HepG2 (cell line): ENCODE measurements around the gene MAP1LC3A. TPM values are rescaled to one million over a fixed set of nuclear protein-coding genes. Genes with fewer than 3 reads are reported as not detected.

Experiments used
- CBX2 ChIP-seq, 2 experiments: fragments of 200-600 bp in 1 of 2; sonication (generic); formaldehyde crosslinking in 1 of 2; IDR thresholded peaks; 2 replicates each; pipeline versions ENCODE4 v1.7.0 to v1.8.1; 2018 to 2022; ENCODE audit warnings: low read depth in 2 of 2, low read length in 1 of 2, mild to moderate bottlenecking in 1 of 2, missing genetic modification reagents in 1 of 2
- EP300 ChIP-seq, 3 experiments: sonication (generic) in 1 of 3; formaldehyde crosslinking in 1 of 3; IDR thresholded peaks; 2 replicates each; pipeline versions ENCODE4 v1.5.1 to v1.6.1; 2011 to 2020; ENCODE audit warnings: low read depth in 2 of 3, low read length in 2 of 3, borderline replicate concordance in 1 of 3, improper control_type of control experiment in 1 of 3, mild to moderate bottlenecking in 1 of 3, missing genetic modification reagents in 1 of 3, moderate library complexity in 1 of 3
- IRF2 ChIP-seq: IDR thresholded peaks from 2 replicates; pipeline ENCODE4 v1.6.1; 2018; ENCODE audit warnings: missing genetic modification reagents, missing compliant biosample characterization
- JDP2 ChIP-seq: sonication (generic); formaldehyde crosslinking; IDR thresholded peaks from 2 replicates; pipeline ENCODE4 v1.8.1; 2022; ENCODE audit warnings: missing genetic modification reagents, borderline replicate concordance
- MIER2 ChIP-seq: IDR thresholded peaks from 2 replicates; pipeline ENCODE4 v1.6.1; 2016; ENCODE audit warnings: missing biosample characterization, missing genetic modification reagents
- RAD21 ChIP-seq: fragments of 450-650 bp; formaldehyde crosslinking; IDR thresholded peaks from 2 replicates; pipeline ENCODE4 v1.5.0; 2020; ENCODE audit warnings: mild to moderate bottlenecking
- SMC3 ChIP-seq: IDR thresholded peaks from 2 replicates; pipeline ENCODE4 v1.6.1; 2011; ENCODE audit warnings: low read length, improper control_type of control experiment
- TBL1XR1 ChIP-seq: fragments of 150-350 bp; IDR thresholded peaks from 2 replicates; pipeline ENCODE4 v1.6.1; 2014; ENCODE audit warnings: borderline replicate concordance, low read length; ENCODE audit not compliant: partially characterized antibody
- TEAD3 ChIP-seq: optimal IDR thresholded peaks from 2 replicates; pipeline ENCODE3; 2016; ENCODE audit warnings: borderline replicate concordance
- TMF1 ChIP-seq: sonication (generic); formaldehyde crosslinking; IDR thresholded peaks from 2 replicates; pipeline ENCODE4 v1.8.1; 2022; ENCODE audit warnings: low read depth, missing genetic modification reagents
- ZNF234 ChIP-seq: sonication (generic); formaldehyde crosslinking; conservative IDR thresholded peaks from 2 replicates; pipeline ENCODE4 v1.5.1; 2020; ENCODE audit warnings: mild to moderate bottlenecking, missing genetic modification reagents
- ZNF713 ChIP-seq: sonication (generic); formaldehyde crosslinking; IDR thresholded peaks from 2 replicates; pipeline ENCODE4 v1.4.0; 2020; ENCODE audit warnings: mild to moderate bottlenecking, missing genetic modification reagents
- polyA plus RNA-seq, 8 experiments: library from polyadenylated mRNA; depleted of rRNA in 3 of 8; stranded (reverse) in 7 of 8; unstranded in 1 of 8; fragments of >200 nt; fragmentation: Illumina TruSeq in 4 of 8; extraction: Trizol in 4 of 8; gene quantifications; 2 replicates each; pipeline versions ENCODE4 v1.2.1 to v1.2.3, GENCODE V29; 2011 to 2016; ENCODE audit warnings: low read depth in 4 of 8, missing spikeins in 1 of 8, mixed read lengths in 1 of 8; ENCODE audit not compliant: insufficient read depth in 1 of 8
- total RNA-seq, 5 experiments: library from RNA; depleted of rRNA; stranded (reverse); fragments of >200 nt; fragmentation: Illumina TruSeq; extraction: Trizol; gene quantifications; 2 replicates each; pipeline ENCODE4 v1.2.3, GENCODE V29; 2016; ENCODE audit warnings: low read depth in 1 of 5
- TF ChIP-seq, protein P1 (sequence below): sonication (generic); formaldehyde crosslinking; IDR thresholded peaks from 2 replicates; pipeline ENCODE4 v1.4.0; 2020; ENCODE audit warnings: missing genetic modification reagents
- TF ChIP-seq, protein P2 (sequence below): sonication (generic); formaldehyde crosslinking; IDR thresholded peaks from 2 replicates; pipeline ENCODE4 v1.4.0; 2020; ENCODE audit warnings: missing genetic modification reagents
- TF ChIP-seq, protein P3 (sequence below): IDR thresholded peaks from 2 replicates; pipeline ENCODE4 v1.6.1; 2018; ENCODE audit warnings: missing genetic modification reagents, mild to moderate bottlenecking, missing compliant biosample characterization
- TF ChIP-seq, protein P4 (sequence below), 2 experiments: sonication (generic) in 1 of 2; formaldehyde crosslinking in 1 of 2; IDR thresholded peaks; 2 replicates each; pipeline versions ENCODE4 v1.4.0 to v1.6.1; 2018 to 2020; ENCODE audit warnings: missing genetic modification reagents in 2 of 2, borderline replicate concordance in 1 of 2, low read depth in 1 of 2, mild to moderate bottlenecking in 1 of 2, missing biosample characterization in 1 of 2
- TF ChIP-seq, protein P5 (sequence below): sonication (generic); formaldehyde crosslinking; IDR thresholded peaks from 2 replicates; pipeline ENCODE4 v1.9.0; 2021; ENCODE audit warnings: missing genetic modification reagents, borderline replicate concordance
- TF ChIP-seq, protein P6 (sequence below): sonication (generic); formaldehyde crosslinking; IDR thresholded peaks from 2 replicates; pipeline ENCODE4 v1.5.0; 2020; ENCODE audit warnings: missing genetic modification reagents

MAP1LC3A gene
- total and polyA plus RNA-seq, 2 of the 13 experiments (the other 11 are each of a cell fraction or from before 2014, with no cell fraction given) = not detected

DNA sequence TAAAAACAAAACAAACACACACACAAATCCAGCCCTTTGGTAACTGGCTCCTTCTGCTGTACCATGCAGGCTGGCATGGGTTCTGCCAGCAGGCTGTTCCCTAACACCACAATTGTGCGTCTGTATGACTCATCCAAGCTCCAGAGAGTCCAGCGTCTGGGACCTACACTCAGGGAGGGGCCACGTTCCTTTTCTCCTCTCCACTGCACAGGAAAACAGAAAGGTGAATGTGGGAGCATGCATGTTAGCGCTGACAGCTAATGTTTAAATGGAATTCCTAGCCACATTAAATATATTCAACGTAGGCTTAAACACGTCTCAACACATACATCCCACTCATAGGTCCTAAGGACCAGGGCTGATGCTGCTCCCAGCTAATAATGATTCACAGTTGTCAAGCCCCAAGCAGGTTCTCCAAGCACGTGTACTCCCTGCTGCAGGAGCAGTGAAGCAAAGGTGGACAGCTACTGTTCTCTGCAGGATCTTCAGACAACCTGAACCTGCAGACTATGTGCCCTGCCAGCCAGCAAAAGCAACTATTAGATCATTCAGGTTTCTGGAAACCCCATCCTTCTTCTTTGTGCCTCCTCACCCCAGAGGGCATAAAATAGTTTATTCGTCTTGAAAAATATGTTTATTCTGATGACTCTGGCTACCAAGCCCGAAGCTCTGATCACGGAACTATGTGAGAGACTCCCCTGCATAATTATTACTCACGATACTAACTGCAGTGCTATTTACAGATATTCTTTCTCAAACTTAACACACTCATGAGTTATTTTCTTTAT is 20.9 kb downstream of the MAP1LC3A start (continued):
- TF ChIP-seq TBL1XR1 = no peak
- TF ChIP-seq ZNF234 (CRISPR knock-in tag) = no peak
- TF ChIP-seq, protein P1, sequence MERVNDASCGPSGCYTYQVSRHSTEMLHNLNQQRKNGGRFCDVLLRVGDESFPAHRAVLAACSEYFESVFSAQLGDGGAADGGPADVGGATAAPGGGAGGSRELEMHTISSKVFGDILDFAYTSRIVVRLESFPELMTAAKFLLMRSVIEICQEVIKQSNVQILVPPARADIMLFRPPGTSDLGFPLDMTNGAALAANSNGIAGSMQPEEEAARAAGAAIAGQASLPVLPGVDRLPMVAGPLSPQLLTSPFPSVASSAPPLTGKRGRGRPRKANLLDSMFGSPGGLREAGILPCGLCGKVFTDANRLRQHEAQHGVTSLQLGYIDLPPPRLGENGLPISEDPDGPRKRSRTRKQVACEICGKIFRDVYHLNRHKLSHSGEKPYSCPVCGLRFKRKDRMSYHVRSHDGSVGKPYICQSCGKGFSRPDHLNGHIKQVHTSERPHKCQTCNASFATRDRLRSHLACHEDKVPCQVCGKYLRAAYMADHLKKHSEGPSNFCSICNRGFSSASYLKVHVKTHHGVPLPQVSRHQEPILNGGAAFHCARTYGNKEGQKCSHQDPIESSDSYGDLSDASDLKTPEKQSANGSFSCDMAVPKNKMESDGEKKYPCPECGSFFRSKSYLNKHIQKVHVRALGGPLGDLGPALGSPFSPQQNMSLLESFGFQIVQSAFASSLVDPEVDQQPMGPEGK = peak; percentile 54; the same call in 1 of the 2 replicates
- peak; percentile 69; the same call in 1 of the 2 replicates for TF ChIP-seq IRF2 (CRISPR knock-in tag)
- peak; percentile 23 for TF ChIP-seq TEAD3 (CRISPR knock-in tag)
- TF ChIP-seq, protein P2, sequence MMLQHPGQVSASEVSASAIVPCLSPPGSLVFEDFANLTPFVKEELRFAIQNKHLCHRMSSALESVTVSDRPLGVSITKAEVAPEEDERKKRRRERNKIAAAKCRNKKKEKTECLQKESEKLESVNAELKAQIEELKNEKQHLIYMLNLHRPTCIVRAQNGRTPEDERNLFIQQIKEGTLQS (CRISPR knock-in tag) = peak; percentile 87
- TF ChIP-seq RAD21 (CRISPR knock-in tag) = peak; percentile 77
- TF ChIP-seq, protein P3, sequence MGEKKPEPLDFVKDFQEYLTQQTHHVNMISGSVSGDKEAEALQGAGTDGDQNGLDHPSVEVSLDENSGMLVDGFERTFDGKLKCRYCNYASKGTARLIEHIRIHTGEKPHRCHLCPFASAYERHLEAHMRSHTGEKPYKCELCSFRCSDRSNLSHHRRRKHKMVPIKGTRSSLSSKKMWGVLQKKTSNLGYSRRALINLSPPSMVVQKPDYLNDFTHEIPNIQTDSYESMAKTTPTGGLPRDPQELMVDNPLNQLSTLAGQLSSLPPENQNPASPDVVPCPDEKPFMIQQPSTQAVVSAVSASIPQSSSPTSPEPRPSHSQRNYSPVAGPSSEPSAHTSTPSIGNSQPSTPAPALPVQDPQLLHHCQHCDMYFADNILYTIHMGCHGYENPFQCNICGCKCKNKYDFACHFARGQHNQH (CRISPR knock-in tag) = 0 out of 2 replicates have a peak, but pooled peaks have one; percentile 28
- TF ChIP-seq TMF1 (CRISPR knock-in tag) = no peak
- no peak for TF ChIP-seq CBX2 (IDR thresholded peaks at IDR 0.05; ENCODE audit: low read depth, low read length)
- TF ChIP-seq CBX2 (CRISPR knock-in tag; IDR thresholded peaks at IDR 0.05; ENCODE audit: low read depth) = no peak
- peak; percentile 92 for TF ChIP-seq SMC3
- no peak for TF ChIP-seq ZNF713
- TF ChIP-seq EP300 (IDR thresholded peaks at IDR 0.05; ENCODE audit: low read depth in 2 of 2, low read length in 2 of 2) = no peak
- TF ChIP-seq EP300 (CRISPR knock-in tag; IDR thresholded peaks at IDR 0.05; ENCODE audit: borderline replicate concordance) = no peak
- TF ChIP-seq, protein P4, sequence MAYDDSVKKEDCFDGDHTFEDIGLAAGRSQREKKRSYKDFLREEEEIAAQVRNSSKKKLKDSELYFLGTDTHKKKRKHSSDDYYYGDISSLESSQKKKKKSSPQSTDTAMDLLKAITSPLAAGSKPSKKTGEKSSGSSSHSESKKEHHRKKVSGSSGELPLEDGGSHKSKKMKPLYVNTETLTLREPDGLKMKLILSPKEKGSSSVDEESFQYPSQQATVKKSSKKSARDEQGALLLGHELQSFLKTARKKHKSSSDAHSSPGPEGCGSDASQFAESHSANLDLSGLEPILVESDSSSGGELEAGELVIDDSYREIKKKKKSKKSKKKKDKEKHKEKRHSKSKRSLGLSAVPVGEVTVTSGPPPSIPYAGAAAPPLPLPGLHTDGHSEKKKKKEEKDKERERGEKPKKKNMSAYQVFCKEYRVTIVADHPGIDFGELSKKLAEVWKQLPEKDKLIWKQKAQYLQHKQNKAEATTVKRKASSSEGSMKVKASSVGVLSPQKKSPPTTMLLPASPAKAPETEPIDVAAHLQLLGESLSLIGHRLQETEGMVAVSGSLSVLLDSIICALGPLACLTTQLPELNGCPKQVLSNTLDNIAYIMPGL (CRISPR knock-in tag; IDR thresholded peaks at IDR 0.05; ENCODE audit: borderline replicate concordance in 1 of 2, low read depth in 1 of 2) = 0 out of 4 replicates have a peak, but pooled peaks of 1 of the 2 experiments have one; percentile 36
- 0 out of 2 replicates have a peak, but pooled peaks have one; percentile 18 for TF ChIP-seq MIER2 (CRISPR knock-in tag)
- TF ChIP-seq, protein P5, sequence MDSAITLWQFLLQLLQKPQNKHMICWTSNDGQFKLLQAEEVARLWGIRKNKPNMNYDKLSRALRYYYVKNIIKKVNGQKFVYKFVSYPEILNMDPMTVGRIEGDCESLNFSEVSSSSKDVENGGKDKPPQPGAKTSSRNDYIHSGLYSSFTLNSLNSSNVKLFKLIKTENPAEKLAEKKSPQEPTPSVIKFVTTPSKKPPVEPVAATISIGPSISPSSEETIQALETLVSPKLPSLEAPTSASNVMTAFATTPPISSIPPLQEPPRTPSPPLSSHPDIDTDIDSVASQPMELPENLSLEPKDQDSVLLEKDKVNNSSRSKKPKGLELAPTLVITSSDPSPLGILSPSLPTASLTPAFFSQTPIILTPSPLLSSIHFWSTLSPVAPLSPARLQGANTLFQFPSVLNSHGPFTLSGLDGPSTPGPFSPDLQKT (CRISPR knock-in tag) = no peak
- TF ChIP-seq, protein P6, sequence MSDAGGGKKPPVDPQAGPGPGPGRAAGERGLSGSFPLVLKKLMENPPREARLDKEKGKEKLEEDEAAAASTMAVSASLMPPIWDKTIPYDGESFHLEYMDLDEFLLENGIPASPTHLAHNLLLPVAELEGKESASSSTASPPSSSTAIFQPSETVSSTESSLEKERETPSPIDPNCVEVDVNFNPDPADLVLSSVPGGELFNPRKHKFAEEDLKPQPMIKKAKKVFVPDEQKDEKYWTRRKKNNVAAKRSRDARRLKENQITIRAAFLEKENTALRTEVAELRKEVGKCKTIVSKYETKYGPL (CRISPR knock-in tag) = no peak
- no peak for TF ChIP-seq JDP2 (CRISPR knock-in tag)
